Fibroblast of pulmonary artery (primary cell): ENCODE measurements around the gene CLCN6.

Experiments
- DNase-seq: peaks from one replicate; pipeline ENCODE4 v3.0.0-alpha.2; 2010; ENCODE audit warnings: low read depth
- H3K4me3 ChIP-seq: replicated peaks from 2 replicates; pipeline ENCODE4 v1.5.1; 2011; ENCODE audit warnings: low read depth, mild to moderate bottlenecking, control low read depth, low read length, moderate library complexity
- TF ChIP-seq, protein P1 (sequence below): IDR thresholded peaks from 2 replicates; pipeline ENCODE4 v1.5.1; 2011; ENCODE audit warnings: mild to moderate bottlenecking, control low read depth, low read length, inconsistent platforms; ENCODE audit errors: missing control alignments

CLCN6 gene

DNA sequence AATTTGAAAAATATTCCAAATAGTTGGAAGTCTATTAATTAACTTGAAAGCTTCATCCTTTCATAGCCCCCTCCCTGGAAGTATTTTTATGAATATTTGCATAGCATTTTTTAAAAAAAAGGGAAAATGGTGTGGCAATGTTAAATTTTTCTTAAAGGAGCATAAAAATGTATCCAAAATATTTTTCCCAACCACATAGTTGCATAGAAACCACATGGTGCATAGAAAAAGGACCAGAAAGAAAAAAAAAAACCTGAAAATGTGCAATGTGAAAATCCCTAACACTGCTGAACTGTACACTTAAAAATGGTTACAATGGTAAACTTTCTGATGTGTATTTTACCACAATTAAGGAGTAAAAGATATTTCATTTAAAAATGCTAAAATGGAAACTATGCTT, 36.0 kb upstream of the CLCN6 start:
- no peak overlapping the region for H3K4me3 ChIP-seq
- TF ChIP-seq, protein P1, sequence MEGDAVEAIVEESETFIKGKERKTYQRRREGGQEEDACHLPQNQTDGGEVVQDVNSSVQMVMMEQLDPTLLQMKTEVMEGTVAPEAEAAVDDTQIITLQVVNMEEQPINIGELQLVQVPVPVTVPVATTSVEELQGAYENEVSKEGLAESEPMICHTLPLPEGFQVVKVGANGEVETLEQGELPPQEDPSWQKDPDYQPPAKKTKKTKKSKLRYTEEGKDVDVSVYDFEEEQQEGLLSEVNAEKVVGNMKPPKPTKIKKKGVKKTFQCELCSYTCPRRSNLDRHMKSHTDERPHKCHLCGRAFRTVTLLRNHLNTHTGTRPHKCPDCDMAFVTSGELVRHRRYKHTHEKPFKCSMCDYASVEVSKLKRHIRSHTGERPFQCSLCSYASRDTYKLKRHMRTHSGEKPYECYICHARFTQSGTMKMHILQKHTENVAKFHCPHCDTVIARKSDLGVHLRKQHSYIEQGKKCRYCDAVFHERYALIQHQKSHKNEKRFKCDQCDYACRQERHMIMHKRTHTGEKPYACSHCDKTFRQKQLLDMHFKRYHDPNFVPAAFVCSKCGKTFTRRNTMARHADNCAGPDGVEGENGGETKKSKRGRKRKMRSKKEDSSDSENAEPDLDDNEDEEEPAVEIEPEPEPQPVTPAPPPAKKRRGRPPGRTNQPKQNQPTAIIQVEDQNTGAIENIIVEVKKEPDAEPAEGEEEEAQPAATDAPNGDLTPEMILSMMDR: no peak
- no peak for DNase-seq

DNA sequence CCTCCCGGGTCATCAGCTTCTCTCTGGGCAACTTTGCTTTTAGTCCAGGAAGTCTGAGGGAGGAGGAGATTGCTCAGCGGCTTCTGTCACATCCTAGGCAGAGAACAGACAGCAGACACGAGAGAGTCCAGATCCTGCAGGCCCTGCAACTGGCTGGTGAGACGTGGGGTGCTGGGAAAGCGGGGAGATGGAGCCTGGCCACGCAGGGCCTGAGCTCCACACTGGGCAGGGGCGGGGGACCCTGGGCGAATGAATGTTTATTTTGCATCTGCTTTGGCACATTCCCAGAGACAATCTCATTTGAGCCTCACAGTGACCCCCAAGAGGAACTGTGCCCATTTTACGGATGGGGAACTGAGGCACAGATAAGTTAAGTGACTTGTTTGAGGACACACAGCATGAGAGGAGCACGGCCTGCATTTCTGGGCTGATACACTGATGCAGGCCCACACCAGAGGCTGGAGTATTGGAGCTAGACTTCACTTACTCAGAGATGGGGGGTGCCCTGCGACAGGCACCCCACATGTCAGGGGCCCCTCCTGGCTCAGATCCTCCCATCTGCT, 34.4 kb upstream of the CLCN6 start:
- DNase-seq: no peak
- H3K4me3 ChIP-seq: no peak overlapping the region
- TF ChIP-seq, protein P1: no peak

- TF ChIP-seq, protein P1: no peak
- no peak overlapping the region for H3K4me3 ChIP-seq
- no peak for DNase-seq
These were observed 33.5 kb upstream of the CLCN6 start for GRCh38 chr1:11772458-11772857.

GRCh38 chr1:11774753-11775152, 31.2 kb upstream of the CLCN6 start:
- TF ChIP-seq, protein P1: no peak
- H3K4me3 ChIP-seq: no peak overlapping the region
- no peak for DNase-seq

GRCh38 chr1:11777658-11778322, 28.2 kb upstream of the CLCN6 start:
- H3K4me3 ChIP-seq: no peak overlapping the region
- no peak for DNase-seq
- TF ChIP-seq, protein P1: no peak

GRCh38 chr1:11778336-11778735, 27.7 kb upstream of the CLCN6 start:
- H3K4me3 ChIP-seq: no peak overlapping the region
- no peak for DNase-seq
- TF ChIP-seq, protein P1: no peak
